Breast epithelium (tissue), 3 donors: ENCODE data around the gene CFAP20DC.

Experiments
- POLR2AphosphoS5 ChIP-seq, 3 donors: sonication (generic); formaldehyde crosslinking; IDR thresholded peaks; one replicate each; pipeline ENCODE4 v1.6.1; 2017; ENCODE audit warnings: antibody characterized with exemption in 3 of 3
- TF ChIP-seq, protein P1 (sequence below), 3 donors: fragments of 450-650 bp; IDR thresholded peaks; one replicate each; pipeline ENCODE4 v1.5.1; 2016 to 2017; ENCODE audit warnings: antibody characterized with exemption in 3 of 3, mild to moderate bottlenecking in 3 of 3, moderate library complexity in 3 of 3

DNA sequence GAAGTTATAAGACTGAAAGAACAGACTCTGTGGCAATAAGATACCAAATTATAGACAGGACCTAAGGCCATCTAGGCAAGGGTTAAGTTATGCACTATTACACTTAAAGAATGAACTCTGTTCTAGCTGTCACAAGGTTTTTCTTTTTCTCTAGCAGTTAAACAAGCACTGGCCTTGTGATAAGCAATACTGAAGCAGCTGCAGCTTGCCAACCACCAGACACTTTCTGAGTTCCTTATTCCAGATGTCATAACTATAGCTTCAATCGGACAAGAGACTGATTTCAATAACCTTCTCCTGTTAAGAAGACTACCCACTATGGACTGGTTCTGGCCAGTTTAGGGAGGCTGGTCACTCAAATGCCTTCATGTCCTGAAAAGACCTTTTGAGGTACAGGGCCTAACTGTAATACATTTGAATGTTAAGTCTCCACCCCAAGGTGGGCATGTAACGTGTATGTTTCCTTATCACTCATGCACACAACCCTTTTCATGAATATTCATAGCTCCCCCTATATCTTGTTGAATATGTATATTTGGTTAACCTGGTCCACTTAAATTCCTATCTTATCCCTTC is 85.8 kb downstream of the CFAP20DC start:
- TF ChIP-seq, protein P1, sequence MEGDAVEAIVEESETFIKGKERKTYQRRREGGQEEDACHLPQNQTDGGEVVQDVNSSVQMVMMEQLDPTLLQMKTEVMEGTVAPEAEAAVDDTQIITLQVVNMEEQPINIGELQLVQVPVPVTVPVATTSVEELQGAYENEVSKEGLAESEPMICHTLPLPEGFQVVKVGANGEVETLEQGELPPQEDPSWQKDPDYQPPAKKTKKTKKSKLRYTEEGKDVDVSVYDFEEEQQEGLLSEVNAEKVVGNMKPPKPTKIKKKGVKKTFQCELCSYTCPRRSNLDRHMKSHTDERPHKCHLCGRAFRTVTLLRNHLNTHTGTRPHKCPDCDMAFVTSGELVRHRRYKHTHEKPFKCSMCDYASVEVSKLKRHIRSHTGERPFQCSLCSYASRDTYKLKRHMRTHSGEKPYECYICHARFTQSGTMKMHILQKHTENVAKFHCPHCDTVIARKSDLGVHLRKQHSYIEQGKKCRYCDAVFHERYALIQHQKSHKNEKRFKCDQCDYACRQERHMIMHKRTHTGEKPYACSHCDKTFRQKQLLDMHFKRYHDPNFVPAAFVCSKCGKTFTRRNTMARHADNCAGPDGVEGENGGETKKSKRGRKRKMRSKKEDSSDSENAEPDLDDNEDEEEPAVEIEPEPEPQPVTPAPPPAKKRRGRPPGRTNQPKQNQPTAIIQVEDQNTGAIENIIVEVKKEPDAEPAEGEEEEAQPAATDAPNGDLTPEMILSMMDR (IDR thresholded peaks at IDR 0.05): no peak
- no peak for TF ChIP-seq POLR2AphosphoS5 (IDR thresholded peaks at IDR 0.05)
